ENCODE results near the gene SLIT3.
A peak's percentile ranks its signal among the peaks of the same experiment; 100 is the strongest.
"Not testable (repeated sequence)": the region's sequence is repeated elsewhere in the genome, so short reads cannot be mapped to it uniquely, and the experiment has no call there.

The SLIT3 gene

GRCh38 chr5:169216866-169217265 is 84.1 kb downstream of the SLIT3 start:
- no peak for DNase-seq

- DNase-seq: peak in 1 of 2 experiments; percentile 1
Measured at GRCh38 chr5:169213479-169213878, 87.5 kb downstream of the SLIT3 start.

- not testable (repeated sequence) for DNase-seq
Measured at GRCh38 chr5:169211761-169212160, 89.2 kb downstream of the SLIT3 start.

GRCh38 chr5:169204788-169205400 is 96.0 kb downstream of the SLIT3 start:
- no peak for DNase-seq

- no peak for DNase-seq
Measured at GRCh38 chr5:169202969-169203368, 98.0 kb downstream of the SLIT3 start.

- DNase-seq: no peak
Measured at GRCh38 chr5:169201597-169201996, 99.3 kb downstream of the SLIT3 start.

GRCh38 chr5:169200125-169200778 is 100.7 kb downstream of the SLIT3 start:
- DNase-seq: no peak

- DNase-seq: no peak
Measured at GRCh38 chr5:169197343-169197742, 103.6 kb downstream of the SLIT3 start.

GRCh38 chr5:169196059-169196458 is 104.9 kb downstream of the SLIT3 start:
- DNase-seq: no peak

GRCh38 chr5:169195601-169196000 is 105.3 kb downstream of the SLIT3 start:
- DNase-seq: no peak

GRCh38 chr5:169192536-169192935 is 108.4 kb downstream of the SLIT3 start:
- no peak for DNase-seq

DNA sequence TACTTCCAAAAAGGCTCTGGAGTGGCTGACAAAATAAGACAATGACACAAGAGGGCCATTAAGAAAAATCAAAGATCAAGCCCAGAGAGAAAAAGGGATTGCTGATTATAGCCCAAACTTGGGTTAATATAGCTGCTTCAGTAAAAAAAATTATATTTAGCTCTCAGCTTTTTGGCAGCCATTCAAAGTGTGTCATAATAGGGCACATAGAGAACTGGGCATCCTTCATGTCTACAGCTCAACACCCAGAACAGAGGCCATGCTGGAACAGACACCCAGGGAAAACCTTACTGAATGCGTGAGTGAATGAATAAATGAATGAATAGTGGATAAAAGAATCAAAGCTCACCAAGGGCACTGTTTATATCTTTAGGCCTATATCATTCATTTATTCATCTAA is 110.1 kb downstream of the SLIT3 start:
- DNase-seq: no peak

- no peak for DNase-seq
Measured at GRCh38 chr5:169185626-169186025, 115.3 kb downstream of the SLIT3 start.

DNA sequence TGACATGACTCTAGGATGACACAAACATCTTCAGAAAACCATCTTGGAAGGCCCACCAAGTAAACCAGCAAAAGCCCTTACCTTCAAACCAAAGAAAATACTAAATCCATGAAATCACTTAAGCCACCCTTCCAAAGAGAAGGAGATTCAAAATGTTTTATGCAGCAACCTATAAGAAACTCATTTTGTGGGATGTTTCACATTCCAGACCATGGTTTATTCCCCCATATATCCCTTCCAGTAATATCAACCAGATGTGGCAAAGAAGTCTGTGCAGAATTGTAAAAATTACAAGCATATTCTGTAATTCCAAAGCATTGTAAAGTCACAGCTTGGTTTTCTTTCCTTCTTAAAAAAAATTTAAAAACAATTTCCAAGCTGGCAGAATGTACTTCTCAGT is 117.4 kb downstream of the SLIT3 start:
- no peak for DNase-seq

DNA sequence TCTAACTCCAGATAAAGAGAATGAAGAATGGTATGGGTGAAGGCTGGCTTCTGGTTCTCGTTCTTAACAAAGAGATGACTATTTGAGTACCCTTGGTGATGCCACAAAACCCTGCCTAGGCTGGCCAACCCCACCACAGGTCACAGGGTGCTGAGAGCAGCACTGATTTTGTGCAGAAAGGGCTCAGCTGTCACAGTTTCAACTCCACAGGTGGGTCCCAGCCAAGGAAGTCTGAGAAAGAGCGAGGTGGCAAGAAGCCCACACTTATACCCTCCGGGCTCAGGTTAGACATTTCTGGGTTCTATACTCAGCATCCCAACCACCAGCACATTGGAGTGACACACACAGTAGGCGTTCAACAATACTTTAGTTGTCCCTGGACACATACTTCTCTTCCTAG is 118.1 kb downstream of the SLIT3 start:
- no peak for DNase-seq

DNA sequence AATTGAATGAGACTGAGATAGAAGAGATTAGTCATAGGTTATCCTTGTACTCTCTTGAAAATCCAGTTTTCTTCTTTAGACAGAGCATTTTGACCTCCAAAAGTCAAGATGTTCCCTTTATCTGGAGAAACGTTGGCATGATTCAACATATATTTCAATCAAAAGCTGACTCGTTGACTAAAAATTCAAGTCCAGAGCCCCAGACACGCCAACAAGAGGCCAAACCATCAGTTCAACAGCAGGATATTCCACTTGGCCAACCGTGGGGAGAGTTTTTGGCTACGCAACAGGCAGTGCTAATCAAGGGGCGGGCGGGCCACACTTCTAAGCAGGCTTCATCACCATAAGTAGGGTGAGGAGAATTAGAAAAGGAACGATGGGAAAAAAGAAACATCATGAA is 119.1 kb downstream of the SLIT3 start:
- no peak for DNase-seq

DNA sequence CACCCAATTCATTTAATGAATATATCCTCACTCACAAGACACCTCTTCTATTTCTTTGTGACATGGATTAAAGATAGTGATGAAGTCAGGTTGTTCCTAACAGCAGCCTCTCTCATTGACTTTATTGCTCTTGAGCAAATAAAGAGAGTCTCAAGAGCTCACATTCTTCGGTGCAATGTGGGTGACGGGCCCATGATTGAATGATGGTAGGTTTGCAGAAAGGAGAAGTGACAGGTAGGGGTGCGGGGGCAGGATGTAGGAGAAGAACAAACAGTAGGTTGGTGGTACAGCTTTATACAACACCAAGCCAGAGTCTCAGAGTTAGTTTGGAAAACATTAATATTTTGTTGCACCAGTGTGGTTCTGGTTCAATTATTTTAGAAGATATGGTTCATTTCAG is 122.2 kb downstream of the SLIT3 start:
- no peak for DNase-seq

DNA sequence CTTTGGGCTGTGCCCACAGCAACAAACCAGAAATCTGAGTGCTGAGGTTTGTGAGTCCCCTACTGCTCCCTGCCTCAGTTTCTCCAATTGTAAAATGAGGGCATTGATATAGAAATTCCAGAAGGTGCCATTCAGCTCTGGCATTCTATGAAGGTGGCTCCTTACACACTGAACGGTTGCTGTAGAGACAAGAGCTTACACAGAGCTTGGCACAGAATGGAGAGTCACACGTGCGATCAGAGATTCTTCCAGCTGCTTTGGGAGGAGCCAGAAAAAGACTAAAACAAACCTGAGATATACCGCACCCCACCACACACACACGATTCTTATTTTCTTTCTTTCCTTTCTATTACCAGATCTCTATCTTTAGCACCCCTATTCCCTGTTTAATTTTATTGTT is 122.7 kb downstream of the SLIT3 start:
- DNase-seq: no peak

- no peak for DNase-seq
Measured at GRCh38 chr5:169176709-169177694, 123.9 kb downstream of the SLIT3 start.

- DNase-seq: no peak
Measured at GRCh38 chr5:169175733-169176132, 125.2 kb downstream of the SLIT3 start.

- no peak for DNase-seq
Measured at GRCh38 chr5:169174923-169175322, 126.0 kb downstream of the SLIT3 start.

DNA sequence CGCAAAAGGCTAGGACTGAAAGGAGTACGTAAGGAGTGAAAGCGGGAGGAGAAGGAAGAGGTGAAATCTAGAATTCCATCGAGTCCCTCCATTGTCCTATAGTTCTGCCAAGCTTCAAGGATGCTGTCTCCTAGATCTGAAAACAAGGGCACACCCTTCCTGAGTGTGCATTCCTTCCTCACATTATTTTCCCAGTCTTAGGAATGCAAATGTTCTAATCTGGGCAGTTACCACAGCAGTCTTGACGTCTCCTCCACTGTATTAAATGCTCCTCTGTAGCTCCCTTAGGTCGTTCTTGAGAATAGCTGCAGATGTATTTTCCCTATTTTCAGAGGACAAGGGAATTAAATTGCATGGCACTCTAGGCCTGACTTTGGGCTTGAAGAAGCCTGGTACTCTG is 127.6 kb downstream of the SLIT3 start:
- no peak for DNase-seq

- DNase-seq: no peak
Measured at GRCh38 chr5:169171515-169171914, 129.4 kb downstream of the SLIT3 start.

- no peak for DNase-seq
Measured at GRCh38 chr5:169169783-169170182, 131.2 kb downstream of the SLIT3 start.

Data from Kasumi-1 (cell line).